ENCODE results near the gene MYO18B. TPM values are rescaled to one million over a fixed set of nuclear protein-coding genes. Genes with fewer than 3 reads are reported as not detected.

Gene MYO18B
- total and polyA plus RNA-seq, 9 donors, result 0.02 to 0.23 (median 0.10) TPM; not detected in 5

- no peak for DNase-seq
- Histone ChIP-seq H3K9me3 (no peaks in the 10 kb centered on the region), H3K4me3 (no peak overlapping the region), H3K36me3 (no peaks in the 10 kb centered on the region), H3K27me3 (no peaks in the 10 kb centered on the region), H3K27ac (no peak overlapping the region), H3K4me1 (ENCODE audit: insufficient read depth) (no peaks in the 10 kb centered on the region)
- TF ChIP-seq, protein P1, sequence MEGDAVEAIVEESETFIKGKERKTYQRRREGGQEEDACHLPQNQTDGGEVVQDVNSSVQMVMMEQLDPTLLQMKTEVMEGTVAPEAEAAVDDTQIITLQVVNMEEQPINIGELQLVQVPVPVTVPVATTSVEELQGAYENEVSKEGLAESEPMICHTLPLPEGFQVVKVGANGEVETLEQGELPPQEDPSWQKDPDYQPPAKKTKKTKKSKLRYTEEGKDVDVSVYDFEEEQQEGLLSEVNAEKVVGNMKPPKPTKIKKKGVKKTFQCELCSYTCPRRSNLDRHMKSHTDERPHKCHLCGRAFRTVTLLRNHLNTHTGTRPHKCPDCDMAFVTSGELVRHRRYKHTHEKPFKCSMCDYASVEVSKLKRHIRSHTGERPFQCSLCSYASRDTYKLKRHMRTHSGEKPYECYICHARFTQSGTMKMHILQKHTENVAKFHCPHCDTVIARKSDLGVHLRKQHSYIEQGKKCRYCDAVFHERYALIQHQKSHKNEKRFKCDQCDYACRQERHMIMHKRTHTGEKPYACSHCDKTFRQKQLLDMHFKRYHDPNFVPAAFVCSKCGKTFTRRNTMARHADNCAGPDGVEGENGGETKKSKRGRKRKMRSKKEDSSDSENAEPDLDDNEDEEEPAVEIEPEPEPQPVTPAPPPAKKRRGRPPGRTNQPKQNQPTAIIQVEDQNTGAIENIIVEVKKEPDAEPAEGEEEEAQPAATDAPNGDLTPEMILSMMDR (IDR thresholded peaks at IDR 0.05), result no peak
- TF ChIP-seq EP300 (IDR thresholded peaks at IDR 0.05), result no peak
- TF ChIP-seq POLR2A (IDR thresholded peaks at IDR 0.05), result no peak
- 66 to 80% (median 72%) methylated on average over 6 of the region's 6 CpGs for WGBS, 3 donors
- intact Hi-C loops (cut with DNase I), result no loop called here
These were observed 127.8 kb downstream of the MYO18B start for GRCh38 chr22:25869771-25870170.

GRCh38 chr22:25874327-25874726 lies 132.3 kb downstream of the MYO18B start:
- Histone ChIP-seq H3K4me1 (ENCODE audit: insufficient read depth) (no peaks in the 10 kb centered on the region), H3K27me3 (no peaks in the 10 kb centered on the region), H3K4me3 (no peak overlapping the region), H3K27ac (no peak overlapping the region), H3K9me3 (no peaks in the 10 kb centered on the region), H3K36me3 (no peaks in the 10 kb centered on the region)
- no peak for DNase-seq
- WGBS, 3 donors, result 86 to 96% (median 89%) methylated on average over 11 of the region's 11 CpGs
- TF ChIP-seq POLR2A (IDR thresholded peaks at IDR 0.05), result no peak
- no peak for TF ChIP-seq EP300 (IDR thresholded peaks at IDR 0.05)
- TF ChIP-seq, protein P1 (IDR thresholded peaks at IDR 0.05), result no peak
- intact Hi-C loops (cut with DNase I), result no loop called here

DNA sequence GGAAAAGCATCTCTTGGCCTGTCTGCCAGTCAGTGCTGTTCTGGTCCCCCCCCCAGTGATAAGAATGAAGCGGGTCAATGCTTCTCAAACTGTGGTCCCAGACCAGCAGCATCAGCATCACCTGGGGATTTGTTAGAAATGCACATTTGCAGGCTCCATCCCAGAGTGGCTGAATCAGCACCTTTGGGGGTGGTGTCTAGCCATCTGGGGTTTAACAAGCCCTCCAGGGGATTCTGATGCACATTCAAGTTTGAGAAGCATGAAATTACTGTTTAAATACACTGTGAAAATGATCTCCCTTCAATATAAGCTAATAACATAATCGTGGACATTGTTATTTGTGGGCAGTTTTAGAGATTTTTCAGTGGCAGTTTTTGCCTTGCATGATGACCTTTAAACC lies 133.5 kb downstream of the MYO18B start:
- no peaks in the 10 kb centered on the region for H3K27me3 ChIP-seq
- no peaks in the 10 kb centered on the region for H3K9me3 ChIP-seq
- TF ChIP-seq POLR2A (IDR thresholded peaks at IDR 0.05), result no peak
- TF ChIP-seq, protein P1 (IDR thresholded peaks at IDR 0.05), result no peak
- no peak for TF ChIP-seq EP300 (IDR thresholded peaks at IDR 0.05)
- intact Hi-C loops (cut with DNase I), result no loop called here
- H3K4me3 ChIP-seq, result no peak overlapping the region
- no peak overlapping the region for H3K27ac ChIP-seq
- 53 to 75% (median 64%) methylated on average over 2 of the region's 2 CpGs for WGBS, 3 donors
- no peaks in the 10 kb centered on the region for H3K4me1 ChIP-seq (ENCODE audit: insufficient read depth)
- no peak for DNase-seq
- H3K36me3 ChIP-seq, result no peaks in the 10 kb centered on the region

GRCh38 chr22:25876871-25877270 lies 134.9 kb downstream of the MYO18B start:
- Histone ChIP-seq H3K4me1 (ENCODE audit: insufficient read depth) (no peaks in the 10 kb centered on the region), H3K36me3 (no peaks in the 10 kb centered on the region), H3K27ac (no peak overlapping the region), H3K4me3 (no peak overlapping the region), H3K9me3 (no peaks in the 10 kb centered on the region), H3K27me3 (no peaks in the 10 kb centered on the region)
- no peak for TF ChIP-seq EP300 (IDR thresholded peaks at IDR 0.05)
- TF ChIP-seq, protein P1 (IDR thresholded peaks at IDR 0.05), result no peak
- no peak for TF ChIP-seq POLR2A (IDR thresholded peaks at IDR 0.05)
- 63 to 68% (median 64%) methylated on average over 4 of the region's 4 CpGs for WGBS, 3 donors
- DNase-seq, result no peak
- intact Hi-C loops (cut with DNase I), result no loop called here

Data from ovary (tissue), 9 donors.